H1 (cell line): ENCODE results near the gene CACNA1E. TPM values are rescaled to one million over a fixed set of nuclear protein-coding genes. Genes with fewer than 3 reads are reported as not detected.

Source experiments
- CTCF ChIA-PET: fragments of 300-600 bp; sonication (Branson Sonifier 250); formaldehyde crosslinking; loops from one replicate; lab custom pipeline; 2021; ENCODE audit not compliant: partially characterized antibody; lab: Charles Lee
- POLR2A ChIA-PET: fragments of 300-600 bp; sonication (Branson Sonifier 250); formaldehyde crosslinking; loops from one replicate; lab custom pipeline; 2021; ENCODE audit warnings: inconsistent platforms; ENCODE audit not compliant: partially characterized antibody; lab: Charles Lee
- DNase-seq, 2 experiments: peaks; one replicate each; pipeline versions ENCODE4 v3.0.0 to v3.0.0-alpha.2; 2010 to 2022; ENCODE audit warnings: low spot score in 2 of 2, low read depth in 1 of 2, mixed read lengths in 1 of 2
- FAIRE-seq: peaks from 2 replicates; lab custom pipeline; 2011; peaks lifted over from hg19 to GRCh38; lab: Jason Lieb, UNC
- H2AFZ ChIP-seq: 2 replicates; pipeline ENCODE4 v1.8.1; 2012; ENCODE audit warnings: low read length, inconsistent platforms
- H2AK5ac ChIP-seq: 2 replicates; pipeline ENCODE4 v1.6.1; 2013; ENCODE audit warnings: low read depth, low read length
- H2BK120ac ChIP-seq: replicated peaks from 2 replicates; pipeline ENCODE3; 2013; ENCODE audit warnings: low read depth, low read length, inconsistent platforms
- H2BK12ac ChIP-seq: 2 replicates; pipeline ENCODE4 v1.6.1; 2013; ENCODE audit warnings: low read depth, low read length
- H2BK15ac ChIP-seq: 2 replicates; pipeline ENCODE4 v1.6.1; 2013; ENCODE audit warnings: low read length
- H2BK20ac ChIP-seq: 2 replicates; pipeline ENCODE4 v1.6.1; 2013; ENCODE audit warnings: low read length
- H2BK5ac ChIP-seq: 2 replicates; pipeline ENCODE4 v1.6.1; 2013; ENCODE audit warnings: low read depth, low read length
- H3K14ac ChIP-seq: 2 replicates; pipeline ENCODE4 v1.6.1; 2013; ENCODE audit warnings: inconsistent platforms; ENCODE audit not compliant: insufficient read length
- H3K18ac ChIP-seq: 2 replicates; pipeline ENCODE4 v1.6.1; 2013; ENCODE audit warnings: low read length; ENCODE audit errors: extremely low read depth
- H3K23ac ChIP-seq: 2 replicates; pipeline ENCODE4 v1.6.1; 2013; ENCODE audit warnings: inconsistent platforms; ENCODE audit not compliant: insufficient read length
- H3K23me2 ChIP-seq: 2 replicates; pipeline ENCODE4 v1.6.1; 2013; ENCODE audit warnings: low read depth, low read length
- H3K27ac ChIP-seq: 2 replicates; pipeline ENCODE4 v1.6.1; 2011; ENCODE audit warnings: low read depth, low read length, inconsistent platforms
- H3K27me3 ChIP-seq, 4 experiments: replicated peaks in 1 of 4; 1 replicate in 1 of 4; 2 replicates in 3 of 4; pipeline versions ENCODE4 v1.6.1 to v1.8.1; 2011 to 2013; ENCODE audit warnings: low read length in 3 of 4, mild to moderate bottlenecking in 3 of 4, inconsistent platforms in 2 of 4, mixed read lengths in 2 of 4, moderate library complexity in 1 of 4; ENCODE audit not compliant: control insufficient read depth in 3 of 4, insufficient read depth in 3 of 4; ENCODE audit errors: extremely low read depth in 1 of 4
- H3K36me3 ChIP-seq, 4 experiments: 2 replicates each; pipeline versions ENCODE4 v1.6.1 to v1.8.1; 2011 to 2013; ENCODE audit warnings: mild to moderate bottlenecking in 4 of 4, low read length in 3 of 4, moderate library complexity in 2 of 4, control low read depth in 1 of 4, inconsistent platforms in 1 of 4; ENCODE audit not compliant: insufficient read depth in 4 of 4, control insufficient read depth in 2 of 4
- H3K4ac ChIP-seq: replicated peaks from 2 replicates; pipeline ENCODE3; 2013; ENCODE audit warnings: low read length, low read depth, mixed read lengths, inconsistent platforms; ENCODE audit not compliant: insufficient read length
- H3K4me1 ChIP-seq, 4 experiments: replicated peaks in 1 of 4; 1 replicate in 1 of 4; 2 replicates in 3 of 4; pipeline versions ENCODE4 v1.6.1 to v1.8.1; 2011 to 2013; ENCODE audit warnings: low read length in 3 of 4, inconsistent platforms in 2 of 4, mixed read lengths in 1 of 4; ENCODE audit not compliant: insufficient read depth in 4 of 4, control insufficient read depth in 3 of 4
- H3K4me2 ChIP-seq, 2 experiments: 2 replicates each; pipeline versions ENCODE4 v1.6.1 to v1.8.1; 2011 to 2013; ENCODE audit warnings: low read depth in 2 of 2, low read length in 2 of 2, control low read depth in 1 of 2, inconsistent platforms in 1 of 2, mild to moderate bottlenecking in 1 of 2; ENCODE audit not compliant: insufficient read depth in 1 of 2
- H3K4me3 ChIP-seq, 4 experiments: fragments of 200-600, 300-600 bp in 1 of 4; sonication (generic), shearing (Covaris generic), sonication (Bioruptor Twin) in 1 of 4; 2 replicates each; pipeline versions ENCODE4 v1.5.1 to v1.8.1; 2011 to 2016; ENCODE audit warnings: low read length in 4 of 4, low read depth in 3 of 4, control low read depth in 2 of 4, inconsistent platforms in 2 of 4, mild to moderate bottlenecking in 2 of 4, mixed read lengths in 1 of 4, moderate library complexity in 1 of 4; ENCODE audit not compliant: insufficient read depth in 2 of 4; ENCODE audit errors: extremely low read depth in 1 of 4
- H3K56ac ChIP-seq: replicated peaks from 2 replicates; pipeline ENCODE3; 2013; ENCODE audit warnings: low read depth, mild to moderate bottlenecking, mixed read lengths, low read length, inconsistent platforms; ENCODE audit not compliant: insufficient read length
- H3K79me1 ChIP-seq: 2 replicates; pipeline ENCODE4 v1.6.1; 2013; ENCODE audit warnings: low read depth, low read length, control low read depth
- H3K79me2 ChIP-seq, 2 experiments: 2 replicates each; pipeline versions ENCODE4 v1.6.1 to v1.8.1; 2012 to 2013; ENCODE audit warnings: low read length in 2 of 2, mild to moderate bottlenecking in 2 of 2, inconsistent platforms in 1 of 2; ENCODE audit not compliant: insufficient read depth in 2 of 2, control insufficient read depth in 1 of 2
- H3K9ac ChIP-seq, 4 experiments: replicated peaks in 1 of 4; 1 replicate in 1 of 4; 2 replicates in 3 of 4; pipeline versions ENCODE4 v1.6.1 to v1.8.1; 2011 to 2013; ENCODE audit warnings: low read depth in 3 of 4, low read length in 3 of 4, control low read depth in 2 of 4, mild to moderate bottlenecking in 2 of 4, moderate library complexity in 2 of 4, inconsistent platforms in 1 of 4; ENCODE audit errors: extremely low read depth in 1 of 4
- H3K9me3 ChIP-seq, 2 experiments: 2 replicates each; pipeline versions ENCODE4 v1.6.1 to v1.8.1; 2012 to 2013; ENCODE audit warnings: mild to moderate bottlenecking in 2 of 2, moderate library complexity in 2 of 2, control low read depth in 1 of 2, inconsistent platforms in 1 of 2, low read depth in 1 of 2, low read length in 1 of 2, mixed read lengths in 1 of 2; ENCODE audit not compliant: insufficient read depth in 2 of 2
- H4K20me1 ChIP-seq, 2 experiments: replicated peaks in 1 of 2; 2 replicates each; pipeline versions ENCODE3 to v1.8.1; 2011 to 2013; ENCODE audit warnings: inconsistent platforms in 2 of 2, low read length in 2 of 2, mild to moderate bottlenecking in 1 of 2; ENCODE audit not compliant: insufficient read depth in 2 of 2, control insufficient read depth in 1 of 2
- H4K5ac ChIP-seq: 2 replicates; pipeline ENCODE4 v1.6.1; 2013; ENCODE audit warnings: low read length, low read depth, mixed read lengths, inconsistent platforms; ENCODE audit not compliant: insufficient read length
- H4K8ac ChIP-seq: 2 replicates; pipeline ENCODE4 v1.8.0; 2013; ENCODE audit warnings: mild to moderate bottlenecking, moderate library complexity, low read length, inconsistent platforms; ENCODE audit not compliant: insufficient read depth; ENCODE audit errors: extremely low read depth
- H4K91ac ChIP-seq: replicated peaks from 2 replicates; pipeline ENCODE3; 2013; ENCODE audit warnings: low read length, mixed read lengths, inconsistent platforms; ENCODE audit not compliant: insufficient read length
- CTCF ChIP-seq, 3 experiments: IDR thresholded peaks; 1 replicate in 2 of 3; 2 replicates in 1 of 3; pipeline versions ENCODE4 v1.5.1 to v1.6.1; 2011; ENCODE audit warnings: low read length in 3 of 3, mild to moderate bottlenecking in 3 of 3, inconsistent platforms in 2 of 3, low read depth in 1 of 3, moderate library complexity in 1 of 3; ENCODE audit not compliant: insufficient read depth in 1 of 3; ENCODE audit errors: control extremely low read depth in 1 of 3
- KDM4A ChIP-seq: IDR thresholded peaks from one replicate; pipeline ENCODE4 v1.7.1; 2012; ENCODE audit warnings: low read depth, mild to moderate bottlenecking, moderate library complexity, low read length, inconsistent platforms; ENCODE audit not compliant: severe bottlenecking
- MAFK ChIP-seq: IDR thresholded peaks from 2 replicates; pipeline ENCODE4 v1.6.1; 2012; ENCODE audit warnings: low read depth, mild to moderate bottlenecking, improper control_type of control experiment, low read length
- NANOG ChIP-seq: IDR thresholded peaks from 2 replicates; pipeline ENCODE4 v1.6.1; 2011; ENCODE audit warnings: low read length, low read depth, mild to moderate bottlenecking, inconsistent platforms; ENCODE audit not compliant: insufficient read depth, poor library complexity, severe bottlenecking
- RAD21 ChIP-seq, 2 experiments: IDR thresholded peaks in 1 of 2; conservative IDR thresholded peaks in 1 of 2; 2 replicates each; pipeline ENCODE4 v1.6.1; 2011; ENCODE audit warnings: low read depth in 2 of 2, low read length in 2 of 2, improper control_type of control experiment in 1 of 2, inconsistent platforms in 1 of 2, mild to moderate bottlenecking in 1 of 2, moderate library complexity in 1 of 2
- SIN3A ChIP-seq, 2 experiments: IDR thresholded peaks in 1 of 2; conservative IDR thresholded peaks in 1 of 2; 2 replicates each; pipeline ENCODE4 v1.6.1; 2011 to 2012; ENCODE audit warnings: low read length in 2 of 2, improper control_type of control experiment in 1 of 2, low read depth in 1 of 2, mild to moderate bottlenecking in 1 of 2
- SP1 ChIP-seq: IDR thresholded peaks from 2 replicates; pipeline ENCODE4 v1.6.1; 2011; ENCODE audit warnings: low read depth, low read length
- TBP ChIP-seq: IDR thresholded peaks from 2 replicates; pipeline ENCODE4 v1.6.1; 2011; ENCODE audit warnings: low read depth, low read length, improper control_type of control experiment
- WGBS, 2 experiments: shearing (Covaris generic) in 1 of 2; methylation state at CpG; one replicate each; pipeline versions ENCODE4 v1.1.6 to v1.1.7; 2013 to 2015; ENCODE audit warnings: low lambda C conversion rate in 2 of 2, mixed read lengths in 2 of 2, inconsistent platforms in 1 of 2, low coverage in 1 of 2, missing lambda C conversion rate in 1 of 2; ENCODE audit not compliant: insufficient replicate concordance in 2 of 2, insufficient coverage in 1 of 2, insufficient read length in 1 of 2; ENCODE audit errors: extremely low coverage in 1 of 2, missing lambda C conversion rate in 1 of 2; 5-methylcytosine and 5-hydroxymethylcytosine counted together
- polyA plus RNA-seq, 7 experiments: library from polyadenylated mRNA; depleted of rRNA in 3 of 7; stranded (reverse) in 5 of 7; unstranded in 2 of 7; fragments of >200 nt in 5 of 7; fragments of 200-250 nt in 2 of 7; gene quantifications; 1 replicate in 5 of 7; 2 replicates in 1 of 7; 4 replicates in 1 of 7; pipeline versions ENCODE4 v1.2.1 to v1.2.3, GENCODE V29; 2011 to 2013; ENCODE audit warnings: missing spikeins in 2 of 7, mixed read lengths in 2 of 7
- total RNA-seq: library from RNA; stranded (reverse); fragmentation: NEBNext Ultra II Directional; extraction: Animal tissue kit (Norgen Biotek cat#: 25700); gene quantifications from 2 replicates; pipeline ENCODE4 v1.2.1, GENCODE V29; 2021

CACNA1E gene
- total and polyA plus RNA-seq, 2 of the 8 experiments (the other 6 are each of a cell fraction or from before 2014, with no cell fraction given): 0.98 to 1.3 TPM

GRCh38 chr1:181818943-181819342 lies 335.6 kb downstream of the CACNA1E start:
- TF ChIP-seq TBP: no peak
- TF ChIP-seq NANOG: no peak
- TF ChIP-seq SP1: no peak
- peak in 1 of 2 experiments; percentile 6; a peak in 1 of 4 replicates for TF ChIP-seq RAD21 (IDR thresholded peaks at IDR 0.05 in 1 of 2, conservative IDR thresholded peaks at IDR 0.05 in 1 of 2; ENCODE audit: low read depth in 2 of 2, low read length in 2 of 2)
- TF ChIP-seq CTCF (IDR thresholded peaks at IDR 0.05; ENCODE audit: control extremely low read depth in 1 of 3, insufficient read depth in 1 of 3, low read depth in 1 of 3, low read length in 3 of 3): peak in 1 of 3 experiments; percentile 28; a peak in 1 of 4 replicates
- TF ChIP-seq MAFK: no peak
- no peak for TF ChIP-seq SIN3A (conservative IDR thresholded peaks at IDR 0.05 in 1 of 2, IDR thresholded peaks at IDR 0.05 in 1 of 2; ENCODE audit: low read depth in 1 of 2, low read length in 2 of 2)
- TF ChIP-seq KDM4A: no peak
- Histone ChIP-seq H3K14ac (no peak overlapping the region), H2BK12ac (no peak overlapping the region), H3K9ac (no peak overlapping the region), H3K36me3 (no peaks in the 10 kb centered on the region), H3K79me2 (no peaks in the 10 kb centered on the region), H4K20me1 (no peaks in the 10 kb centered on the region), H2BK15ac (no peak overlapping the region), H3K4ac (no peak overlapping the region), H2BK20ac (no peak overlapping the region), H2AK5ac (no peak overlapping the region), H3K23me2 (no peaks in the 10 kb centered on the region), H4K5ac (no peak overlapping the region), H2AFZ (no peak overlapping the region), H2BK120ac (no peak overlapping the region), H3K4me3 (no peak overlapping the region), H3K79me1 (no peaks in the 10 kb centered on the region), H3K9me3 (no peaks in the 10 kb centered on the region), H3K23ac (no peak overlapping the region), H3K27ac (no peak overlapping the region), H3K27me3 (no peaks in the 10 kb centered on the region), H4K8ac (no peak overlapping the region), H3K18ac (no peak overlapping the region), H3K56ac (no peak overlapping the region), H3K4me1 (no peaks in the 10 kb centered on the region), H2BK5ac (no peak overlapping the region), H3K4me2 (no peak overlapping the region), H4K91ac (no peak overlapping the region)
- 92% methylated on average over 1 of the region's 1 CpG; no CpG with 5 or more reads in 1 of the 2 experiments for WGBS, 2 experiments
- DNase-seq: no peak
- POLR2A ChIA-PET: no interaction called here
- CTCF ChIA-PET: interaction anchor here (0.7 to 1.0 kb wide), 3 partner anchors 9 to 109 kb away, joined by 3 to 7 read pairs (median 4); no protein-coding TSS in a partner anchor
- FAIRE-seq: no peak
